Measurements from ENCODE around the gene GSS. TPM values are rescaled to one million over a fixed set of nuclear protein-coding genes. Genes with fewer than 3 reads are reported as not detected.

Gene GSS
- total RNA-seq, 4 donors from 2014 or later = 28.8 to 61.6 (median 47.0) TPM

- no peak overlapping the region for H3K4me3 ChIP-seq
- H3K36me3 ChIP-seq = no peaks in the 10 kb centered on the region
- no peak overlapping the region for H3K27ac ChIP-seq
- peaks cover 0 to 10% (median 0%) of the 10 kb centered on the region in 4 donors for H3K4me1 ChIP-seq
- H3K27me3 ChIP-seq = no peaks in the 10 kb centered on the region
- H3K9me3 ChIP-seq = no peaks in the 10 kb centered on the region
- DNase-seq (ENCODE audit: low spot score in 2 of 2) = no peak
- 20 to 42% methylated on average over 1 of the region's 1 CpG for WGBS, 2 donors
- no peak for TF ChIP-seq POLR2A (IDR thresholded peaks at IDR 0.05)
- no peak for TF ChIP-seq CTCF (IDR thresholded peaks at IDR 0.05)
- no peak for TF ChIP-seq EP300 (IDR thresholded peaks at IDR 0.05)
These were observed 60.9 kb downstream of the GSS start for GRCh38 chr20:34894723-34895122.

- Histone ChIP-seq H3K36me3 (peaks cover 0 to 7% (median 0%) of the 10 kb centered on the region in 3 donors), H3K27ac (no peak overlapping the region), H3K4me1 (peaks cover 0 to 10% (median 0%) of the 10 kb centered on the region in 4 donors), H3K4me3 (no peak overlapping the region), H3K27me3 (no peaks in the 10 kb centered on the region), H3K9me3 (no peaks in the 10 kb centered on the region)
- no peak for TF ChIP-seq POLR2A (IDR thresholded peaks at IDR 0.05)
- TF ChIP-seq EP300 (IDR thresholded peaks at IDR 0.05) = no peak
- no peak for TF ChIP-seq CTCF (IDR thresholded peaks at IDR 0.05)
- 90 to 97% methylated on average over 2 of the region's 2 CpGs for WGBS, 2 donors
- no peak for DNase-seq (ENCODE audit: low spot score in 2 of 2)
These were observed 62.9 kb downstream of the GSS start for GRCh38 chr20:34892671-34893070.

GRCh38 chr20:34891166-34892062 is 64.2 kb downstream of the GSS start:
- WGBS, 2 donors = 87 to 91% methylated on average over 2 of the region's 2 CpGs
- Histone ChIP-seq H3K9me3 (no peaks in the 10 kb centered on the region), H3K4me3 (no peak overlapping the region), H3K4me1 (peaks cover 0 to 9% (median 0%) of the 10 kb centered on the region in 4 donors), H3K36me3 (peaks cover 0 to 19% (median 0%) of the 10 kb centered on the region in 3 donors), H3K27ac (no peak overlapping the region), H3K27me3 (no peaks in the 10 kb centered on the region)
- no peak for TF ChIP-seq EP300 (IDR thresholded peaks at IDR 0.05)
- no peak for TF ChIP-seq POLR2A (IDR thresholded peaks at IDR 0.05)
- TF ChIP-seq CTCF (IDR thresholded peaks at IDR 0.05) = no peak
- DNase-seq (ENCODE audit: low spot score in 2 of 2) = no peak

GRCh38 chr20:34888468-34888867 is 67.1 kb downstream of the GSS start:
- no peak overlapping the region for H3K4me3 ChIP-seq
- no peaks in the 10 kb centered on the region for H3K9me3 ChIP-seq
- peaks cover 0 to 44% (median 0%) of the 10 kb centered on the region in 3 donors for H3K36me3 ChIP-seq
- no peaks in the 10 kb centered on the region for H3K4me1 ChIP-seq
- H3K27ac ChIP-seq = no peak overlapping the region
- TF ChIP-seq POLR2A (IDR thresholded peaks at IDR 0.05) (no peak), CTCF (IDR thresholded peaks at IDR 0.05) (no peak), EP300 (IDR thresholded peaks at IDR 0.05) (no peak)
- DNase-seq (ENCODE audit: low spot score in 2 of 2) = no peak
- WGBS, 2 donors = 85 to 97% methylated on average over 1 of the region's 1 CpG
- H3K27me3 ChIP-seq = no peaks in the 10 kb centered on the region

GRCh38 chr20:34887023-34887422 is 68.6 kb downstream of the GSS start:
- Histone ChIP-seq H3K36me3 (peaks cover 0 to 58% (median 0%) of the 10 kb centered on the region in 3 donors), H3K27me3 (no peaks in the 10 kb centered on the region), H3K9me3 (no peaks in the 10 kb centered on the region), H3K27ac (no peak overlapping the region), H3K4me3 (no peak overlapping the region), H3K4me1 (no peaks in the 10 kb centered on the region)
- no peak for DNase-seq (ENCODE audit: low spot score in 2 of 2)
- WGBS, 2 donors = 46 to 50% methylated on average over 3 of the region's 3 CpGs
- TF ChIP-seq EP300 (IDR thresholded peaks at IDR 0.05) = no peak
- TF ChIP-seq CTCF (IDR thresholded peaks at IDR 0.05) = no peak
- no peak for TF ChIP-seq POLR2A (IDR thresholded peaks at IDR 0.05)
